ENCODE results near the gene SLC25A21.

DNA sequence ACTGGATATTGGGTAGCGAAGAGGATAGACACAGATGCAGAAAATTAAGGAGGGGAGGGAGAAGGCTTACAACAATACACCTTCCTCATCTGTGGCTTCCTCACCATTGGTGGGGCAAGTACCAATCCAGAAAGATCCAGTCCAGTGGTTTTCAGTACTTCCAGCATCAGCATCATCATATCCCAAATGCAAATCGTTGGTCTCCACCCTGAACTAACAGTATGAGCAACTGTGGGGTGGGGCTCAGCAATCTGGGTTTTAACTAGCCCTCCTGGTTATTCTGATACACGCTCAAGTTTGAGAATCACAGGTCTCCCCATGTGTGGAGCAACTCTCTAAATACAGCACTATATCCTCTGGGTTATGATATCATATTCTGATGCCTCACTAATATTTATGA lies 317.0 kb downstream of the SLC25A21 start:
- no peak for TF ChIP-seq JUN (IDR thresholded peaks at IDR 0.05)
- TF ChIP-seq POLR2A (IDR thresholded peaks at IDR 0.05; ENCODE audit: low read length) = no peak
- TF ChIP-seq, protein P1, sequence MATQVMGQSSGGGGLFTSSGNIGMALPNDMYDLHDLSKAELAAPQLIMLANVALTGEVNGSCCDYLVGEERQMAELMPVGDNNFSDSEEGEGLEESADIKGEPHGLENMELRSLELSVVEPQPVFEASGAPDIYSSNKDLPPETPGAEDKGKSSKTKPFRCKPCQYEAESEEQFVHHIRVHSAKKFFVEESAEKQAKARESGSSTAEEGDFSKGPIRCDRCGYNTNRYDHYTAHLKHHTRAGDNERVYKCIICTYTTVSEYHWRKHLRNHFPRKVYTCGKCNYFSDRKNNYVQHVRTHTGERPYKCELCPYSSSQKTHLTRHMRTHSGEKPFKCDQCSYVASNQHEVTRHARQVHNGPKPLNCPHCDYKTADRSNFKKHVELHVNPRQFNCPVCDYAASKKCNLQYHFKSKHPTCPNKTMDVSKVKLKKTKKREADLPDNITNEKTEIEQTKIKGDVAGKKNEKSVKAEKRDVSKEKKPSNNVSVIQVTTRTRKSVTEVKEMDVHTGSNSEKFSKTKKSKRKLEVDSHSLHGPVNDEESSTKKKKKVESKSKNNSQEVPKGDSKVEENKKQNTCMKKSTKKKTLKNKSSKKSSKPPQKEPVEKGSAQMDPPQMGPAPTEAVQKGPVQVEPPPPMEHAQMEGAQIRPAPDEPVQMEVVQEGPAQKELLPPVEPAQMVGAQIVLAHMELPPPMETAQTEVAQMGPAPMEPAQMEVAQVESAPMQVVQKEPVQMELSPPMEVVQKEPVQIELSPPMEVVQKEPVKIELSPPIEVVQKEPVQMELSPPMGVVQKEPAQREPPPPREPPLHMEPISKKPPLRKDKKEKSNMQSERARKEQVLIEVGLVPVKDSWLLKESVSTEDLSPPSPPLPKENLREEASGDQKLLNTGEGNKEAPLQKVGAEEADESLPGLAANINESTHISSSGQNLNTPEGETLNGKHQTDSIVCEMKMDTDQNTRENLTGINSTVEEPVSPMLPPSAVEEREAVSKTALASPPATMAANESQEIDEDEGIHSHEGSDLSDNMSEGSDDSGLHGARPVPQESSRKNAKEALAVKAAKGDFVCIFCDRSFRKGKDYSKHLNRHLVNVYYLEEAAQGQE (IDR thresholded peaks at IDR 0.05) = no peak
- TF ChIP-seq, protein P2, sequence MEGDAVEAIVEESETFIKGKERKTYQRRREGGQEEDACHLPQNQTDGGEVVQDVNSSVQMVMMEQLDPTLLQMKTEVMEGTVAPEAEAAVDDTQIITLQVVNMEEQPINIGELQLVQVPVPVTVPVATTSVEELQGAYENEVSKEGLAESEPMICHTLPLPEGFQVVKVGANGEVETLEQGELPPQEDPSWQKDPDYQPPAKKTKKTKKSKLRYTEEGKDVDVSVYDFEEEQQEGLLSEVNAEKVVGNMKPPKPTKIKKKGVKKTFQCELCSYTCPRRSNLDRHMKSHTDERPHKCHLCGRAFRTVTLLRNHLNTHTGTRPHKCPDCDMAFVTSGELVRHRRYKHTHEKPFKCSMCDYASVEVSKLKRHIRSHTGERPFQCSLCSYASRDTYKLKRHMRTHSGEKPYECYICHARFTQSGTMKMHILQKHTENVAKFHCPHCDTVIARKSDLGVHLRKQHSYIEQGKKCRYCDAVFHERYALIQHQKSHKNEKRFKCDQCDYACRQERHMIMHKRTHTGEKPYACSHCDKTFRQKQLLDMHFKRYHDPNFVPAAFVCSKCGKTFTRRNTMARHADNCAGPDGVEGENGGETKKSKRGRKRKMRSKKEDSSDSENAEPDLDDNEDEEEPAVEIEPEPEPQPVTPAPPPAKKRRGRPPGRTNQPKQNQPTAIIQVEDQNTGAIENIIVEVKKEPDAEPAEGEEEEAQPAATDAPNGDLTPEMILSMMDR (IDR thresholded peaks at IDR 0.05) = no peak
- no peak for TF ChIP-seq EHMT2 (IDR thresholded peaks at IDR 0.05; ENCODE audit: low read depth)
- TF ChIP-seq, protein P3, sequence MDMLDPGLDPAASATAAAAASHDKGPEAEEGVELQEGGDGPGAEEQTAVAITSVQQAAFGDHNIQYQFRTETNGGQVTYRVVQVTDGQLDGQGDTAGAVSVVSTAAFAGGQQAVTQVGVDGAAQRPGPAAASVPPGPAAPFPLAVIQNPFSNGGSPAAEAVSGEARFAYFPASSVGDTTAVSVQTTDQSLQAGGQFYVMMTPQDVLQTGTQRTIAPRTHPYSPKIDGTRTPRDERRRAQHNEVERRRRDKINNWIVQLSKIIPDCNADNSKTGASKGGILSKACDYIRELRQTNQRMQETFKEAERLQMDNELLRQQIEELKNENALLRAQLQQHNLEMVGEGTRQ (IDR thresholded peaks at IDR 0.05) = no peak
- no peak for TF ChIP-seq TFCP2L1 (CRISPR knock-in tag; IDR thresholded peaks at IDR 0.05)
- no peak for TF ChIP-seq RNF2 (IDR thresholded peaks at IDR 0.05; ENCODE audit: borderline replicate concordance, low read depth)
- TF ChIP-seq, protein P4, sequence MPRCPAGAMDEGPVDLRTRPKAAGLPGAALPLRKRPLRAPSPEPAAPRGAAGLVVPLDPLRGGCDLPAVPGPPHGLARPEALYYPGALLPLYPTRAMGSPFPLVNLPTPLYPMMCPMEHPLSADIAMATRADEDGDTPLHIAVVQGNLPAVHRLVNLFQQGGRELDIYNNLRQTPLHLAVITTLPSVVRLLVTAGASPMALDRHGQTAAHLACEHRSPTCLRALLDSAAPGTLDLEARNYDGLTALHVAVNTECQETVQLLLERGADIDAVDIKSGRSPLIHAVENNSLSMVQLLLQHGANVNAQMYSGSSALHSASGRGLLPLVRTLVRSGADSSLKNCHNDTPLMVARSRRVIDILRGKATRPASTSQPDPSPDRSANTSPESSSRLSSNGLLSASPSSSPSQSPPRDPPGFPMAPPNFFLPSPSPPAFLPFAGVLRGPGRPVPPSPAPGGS (IDR thresholded peaks at IDR 0.05) = no peak
- TF ChIP-seq MYC (IDR thresholded peaks at IDR 0.05; ENCODE audit: borderline replicate concordance, low read length) = no peak
- TF ChIP-seq CHD2 (IDR thresholded peaks at IDR 0.05; ENCODE audit: low read length, partially characterized antibody) = no peak
